K562 (cell line): Measurements from ENCODE around the gene VEGFA. TPM values are rescaled to one million over a fixed set of nuclear protein-coding genes. Genes with fewer than 3 reads are reported as not detected.

Source experiments
- ATAC-seq: fragments of 200-7000 bp; cut with Tn5 transposase; 3 replicates; pipeline ENCODE4 v1.9.1; 2020; ENCODE audit warnings: moderate library complexity
- BruUV-seq: library from RNA; stranded (reverse); fragments of 400-500 nt; replicated peaks from 2 replicates; lab custom pipeline; 2021; lab: Mats Ljungman, UMichigan
- CTCF ChIA-PET: fragments of 300-600 bp; formaldehyde crosslinking; extraction: SDS; loops from one replicate; lab custom pipeline; 2021; ENCODE audit warnings: low intra/inter-chr PET ratio; lab: Yijun Ruan, JAX
- POLR2A ChIA-PET: fragments of 300-600, 350-650 bp; sonication (Branson Sonifier 250); formaldehyde crosslinking; extraction: SDS; loops from one replicate; lab custom pipeline; 2021; ENCODE audit warnings: antibody characterized with exemption, inconsistent platforms; lab: Yijun Ruan, JAX
- DNase-seq, 4 experiments: peaks; one replicate each; pipeline versions ENCODE4 v3.0.0 to v3.0.0-alpha.2; 2011 to 2018; ENCODE audit warnings: low spot score in 3 of 4, mixed read lengths in 3 of 4; ENCODE audit errors: extremely low read depth in 1 of 4
- FAIRE-seq: peaks from 2 replicates; lab custom pipeline; 2011; peaks lifted over from hg19 to GRCh38; lab: Jason Lieb, UNC
- H2AFZ ChIP-seq: 2 replicates; pipeline ENCODE4 v1.6.0; 2011; ENCODE audit warnings: low read depth, low read length, control low read depth, inconsistent platforms
- H3K27ac ChIP-seq: fragments of 200-600 bp; 3 replicates; pipeline ENCODE4 v1.8.0; 2011; ENCODE audit warnings: low read depth, mild to moderate bottlenecking, control low read depth, inconsistent platforms, low read length, moderate library complexity, mixed read lengths; ENCODE audit errors: extremely low read depth
- H3K27me3 ChIP-seq, 2 experiments: fragments of 300-600 bp in 1 of 2; 2 replicates in 1 of 2; 3 replicates in 1 of 2; pipeline versions ENCODE4 v1.6.0 to v1.8.0; 2011; ENCODE audit warnings: inconsistent platforms in 2 of 2, low read length in 2 of 2, mild to moderate bottlenecking in 1 of 2, mixed read lengths in 1 of 2, moderate library complexity in 1 of 2; ENCODE audit not compliant: control insufficient read depth in 2 of 2, insufficient read depth in 2 of 2
- H3K36me3 ChIP-seq: fragments of 300-600 bp; 3 replicates; pipeline ENCODE4 v1.8.0; 2011; ENCODE audit warnings: mild to moderate bottlenecking, low read length, inconsistent platforms; ENCODE audit not compliant: control insufficient read depth, insufficient read depth
- H3K4me1 ChIP-seq, 2 experiments: fragments of 200-600 bp in 1 of 2; replicated peaks in 1 of 2; 2 replicates in 1 of 2; 3 replicates in 1 of 2; pipeline versions ENCODE4 v1.5.1 to v1.8.0; 2011; ENCODE audit warnings: inconsistent platforms in 2 of 2, low read length in 2 of 2, mild to moderate bottlenecking in 1 of 2, mixed read lengths in 1 of 2, moderate library complexity in 1 of 2; ENCODE audit not compliant: control insufficient read depth in 2 of 2, insufficient read depth in 2 of 2
- H3K4me2 ChIP-seq: 2 replicates; pipeline ENCODE4 v1.6.1; 2011; ENCODE audit warnings: low read length, control low read depth, inconsistent platforms, mixed read lengths; ENCODE audit not compliant: insufficient read depth
- H3K4me3 ChIP-seq: fragments of 200-600 bp; sonication (generic), shearing (Covaris generic); 2 replicates; pipeline ENCODE4 v1.5.1; 2016; ENCODE audit warnings: control low read depth, inconsistent platforms
- H3K79me2 ChIP-seq: fragments of 200-600 bp; 3 replicates; pipeline ENCODE4 v1.8.0; 2011; ENCODE audit warnings: low read length, inconsistent platforms; ENCODE audit not compliant: control insufficient read depth, insufficient read depth
- H3K9ac ChIP-seq, 2 experiments: 2 replicates each; pipeline versions ENCODE4 v1.6.0 to v1.6.1; 2011; ENCODE audit warnings: low read depth in 2 of 2, low read length in 2 of 2, control low read depth in 1 of 2, inconsistent platforms in 1 of 2, mild to moderate bottlenecking in 1 of 2, mixed read lengths in 1 of 2; ENCODE audit not compliant: insufficient read depth in 1 of 2
- H3K9me1 ChIP-seq: one replicate; pipeline ENCODE4 v1.6.0; 2011; ENCODE audit warnings: inconsistent platforms, mild to moderate bottlenecking, low read length, moderate library complexity; ENCODE audit not compliant: control insufficient read depth, insufficient read depth
- H3K9me3 ChIP-seq: replicated peaks from 2 replicates; pipeline ENCODE4 v1.5.1; 2011; ENCODE audit warnings: low read depth, low read length, inconsistent platforms; ENCODE audit not compliant: control insufficient read depth, insufficient read depth
- H4K20me1 ChIP-seq: replicated peaks from 2 replicates; pipeline ENCODE4 v1.6.1; 2011; ENCODE audit warnings: low read length, inconsistent platforms, mixed read lengths; ENCODE audit not compliant: control insufficient read depth, insufficient read depth
- BDP1 ChIP-seq: IDR thresholded peaks from 3 replicates; pipeline ENCODE4 v1.6.1; 2011; ENCODE audit not compliant: insufficient read length, insufficient read depth
- ETV6 ChIP-seq, 3 experiments: fragments of 150-350 bp in 1 of 3; sonication (generic) in 1 of 3; formaldehyde crosslinking in 1 of 3; IDR thresholded peaks; 2 replicates each; pipeline versions ENCODE4 v1.6.1 to v1.8.0; 2014 to 2022; ENCODE audit warnings: borderline replicate concordance in 2 of 3, low read depth in 2 of 3, antibody characterized with exemption in 1 of 3, low read length in 1 of 3, mild to moderate bottlenecking in 1 of 3, missing genetic modification reagents in 1 of 3
- MECOM ChIP-seq: fragments of 250-450 bp; sonication (Bioruptor Pico); IDR thresholded peaks from 2 replicates; pipeline ENCODE4 v1.8.0; 2022; ENCODE audit warnings: inconsistent platforms
- MED1 ChIP-seq: sonication (generic); formaldehyde crosslinking; IDR thresholded peaks from 2 replicates; pipeline ENCODE4 v1.8.1; 2023; ENCODE audit warnings: missing genetic modification reagents, borderline replicate concordance
- MIER1 ChIP-seq: fragments of 450-650 bp; IDR thresholded peaks from 2 replicates; pipeline ENCODE4 v1.6.1; 2016; ENCODE audit warnings: antibody characterized with exemption, mild to moderate bottlenecking, low read depth
- POLR2A ChIP-seq: fragments of 450-650 bp; conservative IDR thresholded peaks from 2 replicates; pipeline ENCODE4 v1.6.1; 2016
- RBFOX2 ChIP-seq: fragments of 200-400 bp; formaldehyde crosslinking; IDR thresholded peaks from 2 replicates; pipeline ENCODE4 v1.6.1; 2017; ENCODE audit warnings: low read depth, mild to moderate bottlenecking, low read length, moderate library complexity
- SAP30 ChIP-seq: fragments of 200-600 bp; sonication (generic); IDR thresholded peaks from 2 replicates; pipeline ENCODE4 v1.6.1; 2012; ENCODE audit warnings: borderline replicate concordance, low read depth, mild to moderate bottlenecking, moderate library complexity, low read length, control low read depth, inconsistent platforms; ENCODE audit not compliant: insufficient read depth, poor library complexity, severe bottlenecking
- SMARCA4 ChIP-seq: fragments of 450-650 bp; IDR thresholded peaks from 2 replicates; pipeline ENCODE4 v1.6.1; 2016
- TEAD1 ChIP-seq, 2 experiments: fragments of 450-650 bp in 1 of 2; sonication (generic) in 1 of 2; formaldehyde crosslinking; IDR thresholded peaks; 2 replicates each; pipeline versions ENCODE4 v1.4.0 to v1.8.0; 2020 to 2022; ENCODE audit warnings: mild to moderate bottlenecking in 2 of 2, missing genetic modification reagents in 1 of 2
- ZBTB1 ChIP-seq: sonication (generic); formaldehyde crosslinking; IDR thresholded peaks from 2 replicates; pipeline ENCODE4 v1.8.1; 2023; ENCODE audit warnings: missing genetic modification reagents, low read depth, mild to moderate bottlenecking, borderline replicate concordance
- ZNF263 ChIP-seq: sonication (generic); formaldehyde crosslinking; IDR thresholded peaks from 2 replicates; pipeline ENCODE4 v1.8.0; 2022; ENCODE audit warnings: mild to moderate bottlenecking, missing genetic modification reagents, borderline replicate concordance
- ZNF644 ChIP-seq: fragments of 200-800 bp; sonication (Bioruptor generic); IDR thresholded peaks from 2 replicates; pipeline ENCODE4 v1.6.1; 2016; ENCODE audit warnings: low read depth, missing genetic modification characterization, missing compliant biosample characterization
- WGBS: fragments of 100-300 bp; shearing (Covaris generic); methylation state at CpG from one replicate; pipeline ENCODE4 v1.1.6; 2016; ENCODE audit warnings: low coverage, mixed read lengths; ENCODE audit not compliant: insufficient coverage; ENCODE audit errors: missing lambda C conversion rate; 5-methylcytosine and 5-hydroxymethylcytosine counted together
- in situ Hi-C: fragments of 300-500 bp; cut with MboI; formaldehyde crosslinking; loops from 4 replicates; pipeline ENCODE4 v1.15.0; 2018; ENCODE audit warnings: inconsistent platforms, mixed read lengths
- intact Hi-C: fragments of 100-400 bp; cut with micrococcal nuclease; formaldehyde crosslinking; loops from 2 replicates; pipeline ENCODE4 v1.14.2; 2022
- polyA plus RNA-seq, 8 experiments: library from polyadenylated mRNA; depleted of rRNA in 4 of 8; stranded (reverse) in 5 of 8; unstranded in 3 of 8; fragments of >200 nt; fragmentation: Nextera tagmentation in 2 of 8; fragmentation: Illumina TruSeq in 1 of 8; extraction: Ambion mirVana in 2 of 8; extraction: Trizol in 1 of 8; gene quantifications; 2 replicates each; pipeline versions ENCODE4 v1.2.1 to v1.2.3, GENCODE V29; 2011 to 2014; ENCODE audit warnings: inconsistent platforms in 1 of 8, missing spikeins in 1 of 8
- total RNA-seq, 7 experiments: library from RNA; depleted of rRNA in 6 of 7; stranded (reverse); fragments of >200 nt in 6 of 7; fragmentation: Illumina TruSeq in 2 of 7; extraction: Trizol in 2 of 7; gene quantifications; 2 replicates each; pipeline versions ENCODE4 v1.2.1 to v1.2.3, GENCODE V29; 2011 to 2021; ENCODE audit warnings: low replicate concordance in 1 of 7
- TF ChIP-seq, protein P1 (sequence below): sonication (generic); formaldehyde crosslinking; IDR thresholded peaks from 2 replicates; pipeline ENCODE4 v1.8.0; 2022; ENCODE audit warnings: mild to moderate bottlenecking, missing genetic modification reagents, borderline replicate concordance
- TF ChIP-seq, protein P2 (sequence below): sonication (generic); formaldehyde crosslinking; IDR thresholded peaks from 2 replicates; pipeline ENCODE4 v1.8.0; 2023; ENCODE audit warnings: mild to moderate bottlenecking, missing genetic modification reagents

The VEGFA gene
- total and polyA plus RNA-seq, 9 of the 15 experiments (the other 6 are each of a cell fraction or from before 2014, with no cell fraction given) = 14.0 to 271 (median 124) TPM

GRCh38 chr6:43759136-43759906 is 10.7 kb upstream of the VEGFA start:
- no TSS peak for BruUV-seq
- no peak for FAIRE-seq
- ATAC-seq = peak; percentile 43
- H3K36me3 ChIP-seq = no peaks in the 10 kb centered on the region
- intact Hi-C loops = loop anchor here (2.0 kb wide), 1 partner anchor 151 kb away; no protein-coding TSS in a partner anchor
- H4K20me1 ChIP-seq = no peaks in the 10 kb centered on the region
- no peaks in the 10 kb centered on the region for H3K9me1 ChIP-seq
- peaks cover 6 to 10% of the 10 kb centered on the region in 2 experiments; a peak in 3 of 5 replicates for H3K4me1 ChIP-seq
- ChIA-PET POLR2A (interaction anchor here (0.5 to 1.8 kb wide), 7 partner anchors 10 to 201 kb away, joined by 3 to 10 read pairs (median 5); partner anchors contain the start of genes GTPBP2 and VEGFA), CTCF (interaction anchor here (0.8 to 1.6 kb wide), 2 partner anchors 36 to 151 kb away, joined by 5 to 8 read pairs; no protein-coding TSS in a partner anchor)
- no peak overlapping the region for H3K4me3 ChIP-seq
- H3K9me3 ChIP-seq = no peaks in the 10 kb centered on the region
- no peak overlapping the region for H3K4me2 ChIP-seq
- 4% methylated on average over 7 of the region's 7 CpGs for WGBS
- DNase-seq = no peak
- H3K79me2 ChIP-seq = no peaks in the 10 kb centered on the region
- in situ Hi-C loops = no loop called here
- peak overlapping the region in 1 of 2 experiments; percentile 33; a peak in 1 of 4 replicates for H3K9ac ChIP-seq
- H3K27me3 ChIP-seq = peaks cover 10 to 31% of the 10 kb centered on the region in 2 experiments; a peak in 4 of 5 replicates
- H2AFZ ChIP-seq = no peak overlapping the region
- no peak overlapping the region for H3K27ac ChIP-seq
- no peak for TF ChIP-seq SAP30
- TF ChIP-seq SMARCA4 = no peak
- no peak for TF ChIP-seq ZNF644
- TF ChIP-seq MIER1 = no peak
- no peak for TF ChIP-seq BDP1
- no peak for TF ChIP-seq MED1 (CRISPR knock-in tag)
- TF ChIP-seq TEAD1 (CRISPR knock-in tag; IDR thresholded peaks at IDR 0.05) = 0 out of 4 replicates have a peak, but pooled peaks of 1 of the 2 experiments have one; percentile 23
- peak; percentile 67 for TF ChIP-seq POLR2A
- peak; percentile 49 for TF ChIP-seq RBFOX2
- TF ChIP-seq ETV6 (IDR thresholded peaks at IDR 0.05; ENCODE audit: borderline replicate concordance in 1 of 2, low read depth in 2 of 2, low read length in 1 of 2) = no peak
- TF ChIP-seq ETV6 (CRISPR knock-in tag; IDR thresholded peaks at IDR 0.05; ENCODE audit: borderline replicate concordance) = no peak
- TF ChIP-seq, protein P1, sequence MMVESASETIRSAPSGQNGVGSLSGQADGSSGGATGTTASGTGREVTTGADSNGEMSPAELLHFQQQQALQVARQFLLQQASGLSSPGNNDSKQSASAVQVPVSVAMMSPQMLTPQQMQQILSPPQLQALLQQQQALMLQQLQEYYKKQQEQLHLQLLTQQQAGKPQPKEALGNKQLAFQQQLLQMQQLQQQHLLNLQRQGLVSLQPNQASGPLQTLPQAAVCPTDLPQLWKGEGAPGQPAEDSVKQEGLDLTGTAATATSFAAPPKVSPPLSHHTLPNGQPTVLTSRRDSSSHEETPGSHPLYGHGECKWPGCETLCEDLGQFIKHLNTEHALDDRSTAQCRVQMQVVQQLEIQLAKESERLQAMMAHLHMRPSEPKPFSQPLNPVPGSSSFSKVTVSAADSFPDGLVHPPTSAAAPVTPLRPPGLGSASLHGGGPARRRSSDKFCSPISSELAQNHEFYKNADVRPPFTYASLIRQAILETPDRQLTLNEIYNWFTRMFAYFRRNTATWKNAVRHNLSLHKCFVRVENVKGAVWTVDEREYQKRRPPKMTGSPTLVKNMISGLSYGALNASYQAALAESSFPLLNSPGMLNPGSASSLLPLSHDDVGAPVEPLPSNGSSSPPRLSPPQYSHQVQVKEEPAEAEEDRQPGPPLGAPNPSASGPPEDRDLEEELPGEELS (CRISPR knock-in tag) = no peak
- TF ChIP-seq ZBTB1 (CRISPR knock-in tag) = no peak
- no peak for TF ChIP-seq MECOM (CRISPR knock-in tag)
- no peak for TF ChIP-seq ZNF263 (CRISPR knock-in tag)
- TF ChIP-seq, protein P2, sequence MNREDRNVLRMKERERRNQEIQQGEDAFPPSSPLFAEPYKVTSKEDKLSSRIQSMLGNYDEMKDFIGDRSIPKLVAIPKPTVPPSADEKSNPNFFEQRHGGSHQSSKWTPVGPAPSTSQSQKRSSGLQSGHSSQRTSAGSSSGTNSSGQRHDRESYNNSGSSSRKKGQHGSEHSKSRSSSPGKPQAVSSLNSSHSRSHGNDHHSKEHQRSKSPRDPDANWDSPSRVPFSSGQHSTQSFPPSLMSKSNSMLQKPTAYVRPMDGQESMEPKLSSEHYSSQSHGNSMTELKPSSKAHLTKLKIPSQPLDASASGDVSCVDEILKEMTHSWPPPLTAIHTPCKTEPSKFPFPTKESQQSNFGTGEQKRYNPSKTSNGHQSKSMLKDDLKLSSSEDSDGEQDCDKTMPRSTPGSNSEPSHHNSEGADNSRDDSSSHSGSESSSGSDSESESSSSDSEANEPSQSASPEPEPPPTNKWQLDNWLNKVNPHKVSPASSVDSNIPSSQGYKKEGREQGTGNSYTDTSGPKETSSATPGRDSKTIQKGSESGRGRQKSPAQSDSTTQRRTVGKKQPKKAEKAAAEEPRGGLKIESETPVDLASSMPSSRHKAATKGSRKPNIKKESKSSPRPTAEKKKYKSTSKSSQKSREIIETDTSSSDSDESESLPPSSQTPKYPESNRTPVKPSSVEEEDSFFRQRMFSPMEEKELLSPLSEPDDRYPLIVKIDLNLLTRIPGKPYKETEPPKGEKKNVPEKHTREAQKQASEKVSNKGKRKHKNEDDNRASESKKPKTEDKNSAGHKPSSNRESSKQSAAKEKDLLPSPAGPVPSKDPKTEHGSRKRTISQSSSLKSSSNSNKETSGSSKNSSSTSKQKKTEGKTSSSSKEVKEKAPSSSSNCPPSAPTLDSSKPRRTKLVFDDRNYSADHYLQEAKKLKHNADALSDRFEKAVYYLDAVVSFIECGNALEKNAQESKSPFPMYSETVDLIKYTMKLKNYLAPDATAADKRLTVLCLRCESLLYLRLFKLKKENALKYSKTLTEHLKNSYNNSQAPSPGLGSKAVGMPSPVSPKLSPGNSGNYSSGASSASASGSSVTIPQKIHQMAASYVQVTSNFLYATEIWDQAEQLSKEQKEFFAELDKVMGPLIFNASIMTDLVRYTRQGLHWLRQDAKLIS (CRISPR knock-in tag) = no peak
